Spinal cord (tissue), 10 donors: ENCODE measurements around the gene NFIX. TPM values are rescaled to one million over a fixed set of nuclear protein-coding genes. Genes with fewer than 3 reads are reported as not detected.

ENCODE experiments used
- DNase-seq, 6 donors: peaks; one replicate each; pipeline versions ENCODE4 v3.0.0 to v3.0.0-alpha.2; 2013 to 2015; ENCODE audit warnings: low spot score in 6 of 6, low read depth in 4 of 6
- H3K27ac ChIP-seq: one replicate; pipeline ENCODE4 v1.5.1; 2013; ENCODE audit warnings: low read depth, low read length, control low read depth
- H3K27me3 ChIP-seq: one replicate; pipeline ENCODE4 v1.6.1; 2013; ENCODE audit warnings: low read length; ENCODE audit not compliant: control insufficient read depth, insufficient read depth
- H3K36me3 ChIP-seq: one replicate; pipeline ENCODE4 v1.6.1; 2013; ENCODE audit warnings: low read length; ENCODE audit not compliant: control insufficient read depth, insufficient read depth
- H3K4me1 ChIP-seq: one replicate; pipeline ENCODE4 v1.6.1; 2013; ENCODE audit warnings: low read length; ENCODE audit not compliant: control insufficient read depth, insufficient read depth
- H3K4me3 ChIP-seq: one replicate; pipeline ENCODE4 v1.5.1; 2013; ENCODE audit warnings: low read depth, low read length, control low read depth
- H3K9me3 ChIP-seq: one replicate; pipeline ENCODE4 v1.6.1; 2013; ENCODE audit warnings: low read length; ENCODE audit not compliant: control insufficient read depth, insufficient read depth
- WGBS: methylation state at CpG from one replicate; pipeline ENCODE4 v1.1.5; 2013; ENCODE audit warnings: missing lambda C conversion rate; ENCODE audit not compliant: insufficient coverage; 5-methylcytosine and 5-hydroxymethylcytosine counted together
- polyA plus RNA-seq, 2 donors: library from polyadenylated mRNA; unstranded; fragments of 120-200 nt; gene quantifications; one replicate each; pipeline ENCODE4 v1.2.1, GENCODE V29; 2013; ENCODE audit not compliant: insufficient read length in 2 of 2
- total RNA-seq, 2 donors: library from RNA; depleted of rRNA in 1 of 2; stranded (reverse); fragments of 120-200 nt in 1 of 2; fragments of >200 nt in 1 of 2; gene quantifications; one replicate each; pipeline versions ENCODE4 v1.2.3 to v1.2.4, GENCODE V29; 2013 to 2014
- donor health status: healthy.

NFIX gene
- total and polyA plus RNA-seq, 4 donors = 53.3 to 198 (median 118) TPM

GRCh38 chr19:13005253-13005652 lies 10.0 kb downstream of the NFIX start:
- WGBS = 92% methylated on average over 4 of the region's 4 CpGs
- Histone ChIP-seq H3K4me3 (no peak overlapping the region), H3K4me1 (peaks cover 100% of the 10 kb centered on the region), H3K36me3 (peaks cover 29% of the 10 kb centered on the region), H3K27me3 (peaks cover 31% of the 10 kb centered on the region), H3K27ac (no peak overlapping the region), H3K9me3 (no peaks in the 10 kb centered on the region)
- no peak for DNase-seq

- WGBS = 43% methylated on average over 11 of the region's 12 CpGs
- Histone ChIP-seq H3K9me3 (no peaks in the 10 kb centered on the region), H3K27ac (no peak overlapping the region), H3K4me3 (no peak overlapping the region), H3K4me1 (peaks cover 100% of the 10 kb centered on the region), H3K36me3 (peaks cover 30% of the 10 kb centered on the region), H3K27me3 (peaks cover 38% of the 10 kb centered on the region)
- DNase-seq = peak in 1 of 6 donors; percentile 17
These were observed 10.6 kb downstream of the NFIX start for GRCh38 chr19:13005861-13006370.

GRCh38 chr19:13006431-13007281 lies 11.4 kb downstream of the NFIX start:
- peaks cover 29% of the 10 kb centered on the region for H3K36me3 ChIP-seq
- no peak overlapping the region for H3K4me3 ChIP-seq
- WGBS = 42% methylated on average over 22 of the region's 28 CpGs

GRCh38 chr19:13007292-13008045 lies 12.2 kb downstream of the NFIX start:
- Histone ChIP-seq H3K27me3 (peaks cover 51% of the 10 kb centered on the region), H3K9me3 (no peaks in the 10 kb centered on the region), H3K4me1 (peaks cover 100% of the 10 kb centered on the region), H3K4me3 (no peak overlapping the region), H3K27ac (peak overlapping the region; percentile 67), H3K36me3 (peaks cover 38% of the 10 kb centered on the region)
- peak in 2 of 6 donors; percentile 49 to 79 for DNase-seq
- WGBS = 47% methylated on average over 9 of the region's 17 CpGs

More at GRCh38 chr19:13006431-13007281, 11.4 kb downstream of the NFIX start:
- no peaks in the 10 kb centered on the region for H3K9me3 ChIP-seq
- H3K27ac ChIP-seq = peak overlapping the region; percentile 67
- H3K27me3 ChIP-seq = peaks cover 45% of the 10 kb centered on the region
- peaks cover 100% of the 10 kb centered on the region for H3K4me1 ChIP-seq
- DNase-seq = peak in 2 of 6 donors; percentile 59 to 88

GRCh38 chr19:13008926-13009787 lies 13.9 kb downstream of the NFIX start:
- no peak overlapping the region for H3K4me3 ChIP-seq
- H3K27ac ChIP-seq = no peak overlapping the region

GRCh38 chr19:13010038-13010991 lies 15.0 kb downstream of the NFIX start:
- Histone ChIP-seq H3K9me3 (no peaks in the 10 kb centered on the region), H3K36me3 (peaks cover 32% of the 10 kb centered on the region), H3K27me3 (peaks cover 79% of the 10 kb centered on the region), H3K4me1 (peaks cover 99% of the 10 kb centered on the region), H3K27ac (peak overlapping the region; percentile 16), H3K4me3 (no peak overlapping the region)
- DNase-seq = peak in 1 of 6 donors; percentile 64
- WGBS = 30% methylated on average over 58 of the region's 62 CpGs

More at GRCh38 chr19:13008926-13009787, 13.9 kb downstream of the NFIX start:
- Histone ChIP-seq H3K9me3 (no peaks in the 10 kb centered on the region), H3K36me3 (peaks cover 34% of the 10 kb centered on the region), H3K4me1 (peaks cover 100% of the 10 kb centered on the region), H3K27me3 (peaks cover 68% of the 10 kb centered on the region)
- peak in 1 of 6 donors; percentile 93 for DNase-seq
- WGBS = 63% methylated on average over 20 of the region's 28 CpGs

- WGBS = 37% methylated on average over 6 of the region's 39 CpGs
- Histone ChIP-seq H3K36me3 (peaks cover 28% of the 10 kb centered on the region), H3K4me1 (peaks cover 96% of the 10 kb centered on the region), H3K9me3 (no peaks in the 10 kb centered on the region), H3K27ac (peak overlapping the region; percentile 96), H3K4me3 (no peak overlapping the region), H3K27me3 (peaks cover 84% of the 10 kb centered on the region)
- peak in 1 of 6 donors; percentile 66 for DNase-seq
These were observed 15.8 kb downstream of the NFIX start for GRCh38 chr19:13010992-13011652.
